Measurements from ENCODE around the gene CLEC4A. TPM values are rescaled to one million over a fixed set of nuclear protein-coding genes. Genes with fewer than 3 reads are reported as not detected.
"Not testable (repeated sequence)": the region's sequence is repeated elsewhere in the genome, so short reads cannot be mapped to it uniquely, and the experiment has no call there.

The CLEC4A gene
- total and polyA plus RNA-seq, 7 donors = 0.49 to 5.5 (median 3.4) TPM

DNA sequence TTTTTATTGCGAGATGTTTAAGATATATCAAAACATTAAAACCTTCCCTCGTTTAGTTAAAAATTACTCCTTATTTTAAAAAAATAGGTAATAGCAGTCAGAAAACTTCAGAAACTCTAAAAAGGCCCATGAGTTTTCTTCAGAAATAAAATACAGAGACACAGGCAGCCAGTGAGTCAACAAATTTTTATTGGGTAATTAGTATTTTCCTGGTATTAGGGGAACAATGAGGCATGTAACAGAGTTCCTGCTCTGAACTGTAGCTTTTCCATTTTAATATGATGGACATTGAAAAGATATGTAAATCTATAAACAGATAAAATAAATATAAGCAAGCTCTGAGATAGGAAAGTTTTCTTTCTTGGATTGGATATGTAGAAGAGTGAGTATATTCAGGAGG, 33.0 kb downstream of the CLEC4A start:
- WGBS, 2 donors = 91 to 92% methylated on average over 2 of the region's 2 CpGs

GRCh38 chr12:8156845-8157244, 33.4 kb downstream of the CLEC4A start, which contains the start of gene ZNF705A:
TSS of gene ZNF705A (plus strand) at chr12:8157015. CDS start at chr12:8172626, 15,611 bp downstream.
- H3K36me3 ChIP-seq = no peaks in the 10 kb centered on the region
- no peak within 1 kb of the TSS for H3K27ac ChIP-seq
- WGBS, 2 donors = 51 to 67% methylated on average over 3 of the region's 3 CpGs
- H3K4me3 ChIP-seq = no peak within 1 kb of the TSS
- intact Hi-C loops (cut with DNase I) = no loop called here
- no peaks in the 10 kb centered on the region for H3K9me3 ChIP-seq
- H3K27me3 ChIP-seq = no peaks in the 10 kb centered on the region
- DNase-seq = no peak
- H3K4me1 ChIP-seq = no peaks in the 10 kb centered on the region
- TF ChIP-seq CTCF (IDR thresholded peaks at IDR 0.05) (no peak), EP300 (IDR thresholded peaks at IDR 0.05) (no peak), POLR2A (IDR thresholded peaks at IDR 0.05) (no peak), POLR2AphosphoS5 (IDR thresholded peaks at IDR 0.05) (no peak)

More for the DNA sequence above, 33.0 kb downstream of the CLEC4A start:
- no peaks in the 10 kb centered on the region for H3K36me3 ChIP-seq
- no peaks in the 10 kb centered on the region for H3K27me3 ChIP-seq
- H3K4me3 ChIP-seq = no peak overlapping the region
- TF ChIP-seq EP300 (IDR thresholded peaks at IDR 0.05) (no peak), POLR2A (IDR thresholded peaks at IDR 0.05) (no peak), CTCF (IDR thresholded peaks at IDR 0.05) (no peak), POLR2AphosphoS5 (IDR thresholded peaks at IDR 0.05) (no peak)
- intact Hi-C loops (cut with DNase I) = no loop called here
- no peaks in the 10 kb centered on the region for H3K9me3 ChIP-seq
- no peak overlapping the region for H3K27ac ChIP-seq
- no peaks in the 10 kb centered on the region for H3K4me1 ChIP-seq
- no peak for DNase-seq

DNA sequence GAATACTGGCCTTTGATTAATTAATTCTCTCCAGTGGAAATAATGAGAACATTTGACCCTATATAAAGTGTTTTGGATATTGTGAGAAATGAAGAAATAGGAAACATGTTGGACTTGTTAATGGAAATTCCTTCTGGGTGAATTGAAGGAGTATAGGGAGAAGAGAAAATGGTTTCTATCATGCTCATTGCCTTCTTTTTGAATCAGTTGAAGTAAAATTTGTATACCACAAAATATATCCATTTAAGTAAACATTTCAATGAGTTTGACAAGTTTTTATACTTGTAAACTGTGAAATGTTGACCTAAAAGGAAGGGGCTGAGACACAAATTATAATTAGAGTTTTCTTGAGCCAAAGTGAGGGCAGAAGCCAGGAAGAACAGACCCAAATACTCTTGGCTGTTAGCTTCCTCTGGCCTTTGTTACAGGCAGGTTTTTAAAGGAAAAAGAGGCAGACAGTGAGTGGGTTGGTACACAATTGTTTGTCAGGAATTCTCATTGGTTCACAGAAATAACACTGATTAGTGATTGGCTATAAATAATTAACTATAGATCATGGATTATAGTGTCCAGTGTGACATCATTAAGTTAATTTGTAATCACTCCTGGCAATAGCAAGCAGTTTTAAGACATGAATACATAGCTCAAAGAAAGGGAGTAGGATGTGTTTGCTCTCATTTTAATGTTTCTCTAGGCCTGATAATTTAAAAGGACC, 34.2 kb downstream of the CLEC4A start:
- Histone ChIP-seq H3K4me1 (no peaks in the 10 kb centered on the region), H3K36me3 (no peaks in the 10 kb centered on the region), H3K9me3 (no peaks in the 10 kb centered on the region), H3K27me3 (no peaks in the 10 kb centered on the region), H3K4me3 (no peak overlapping the region), H3K27ac (no peak overlapping the region)
- no peak for DNase-seq
- TF ChIP-seq POLR2A (IDR thresholded peaks at IDR 0.05) (no peak), EP300 (IDR thresholded peaks at IDR 0.05) (no peak), CTCF (IDR thresholded peaks at IDR 0.05) (no peak), POLR2AphosphoS5 (IDR thresholded peaks at IDR 0.05) (no peak)
- intact Hi-C loops (cut with DNase I) = no loop called here

- H3K27me3 ChIP-seq; H3K36me3 ChIP-seq; H3K9me3 ChIP-seq; intact Hi-C loops (cut with DNase I); DNase-seq; H3K4me3 ChIP-seq; H3K27ac ChIP-seq; H3K4me1 ChIP-seq: not testable (repeated sequence)
- 88 to 94% methylated on average over 2 of the region's 2 CpGs for WGBS, 2 donors
Measured at GRCh38 chr12:8172911-8173310, 49.5 kb downstream of the CLEC4A start.

GRCh38 chr12:8179989-8180585, 56.7 kb downstream of the CLEC4A start:
- WGBS, 2 donors = 0% methylated on average over 41 of the region's 43 CpGs
- peak overlapping the region; percentile 79 to 89 (median 86) for H3K27ac ChIP-seq
- H3K9me3 ChIP-seq; H3K27me3 ChIP-seq; H3K4me1 ChIP-seq; H3K36me3 ChIP-seq; intact Hi-C loops (cut with DNase I): not testable (repeated sequence)
- DNase-seq = peak; percentile 74
- H3K4me3 ChIP-seq = peak overlapping the region; percentile 52 to 73 (median 62)
- TF ChIP-seq POLR2AphosphoS5 (IDR thresholded peaks at IDR 0.05) (peak; percentile 49 to 86 (median 76)), CTCF (IDR thresholded peaks at IDR 0.05) (peak in 3 of 4 experiments; percentile 52 to 76 (median 55))

DNA sequence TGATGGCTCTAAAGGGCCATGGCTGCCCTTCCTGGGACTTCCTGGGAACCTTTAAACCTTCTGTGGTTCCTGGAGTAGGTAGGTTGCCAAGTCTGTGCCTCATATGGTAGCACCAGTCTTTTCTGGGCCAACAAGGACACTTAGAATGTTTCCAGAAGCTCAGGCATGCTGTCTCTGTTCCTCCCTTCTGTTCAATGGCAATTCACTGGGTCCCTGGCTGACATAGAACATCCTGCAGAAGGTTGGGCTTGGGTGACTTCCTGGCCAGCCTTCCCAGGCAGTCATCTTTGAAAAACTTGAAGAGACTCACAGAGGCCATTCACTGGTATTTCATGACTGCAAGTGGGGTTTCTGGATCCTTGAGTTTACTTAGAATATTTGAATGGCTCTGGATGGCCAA, 57.9 kb downstream of the CLEC4A start:
- DNase-seq; H3K9me3 ChIP-seq; H3K4me3 ChIP-seq; intact Hi-C loops (cut with DNase I); H3K27me3 ChIP-seq; H3K36me3 ChIP-seq; H3K4me1 ChIP-seq: not testable (repeated sequence)
- peak overlapping the region; percentile 7 to 52 (median 26) for H3K27ac ChIP-seq

DNA sequence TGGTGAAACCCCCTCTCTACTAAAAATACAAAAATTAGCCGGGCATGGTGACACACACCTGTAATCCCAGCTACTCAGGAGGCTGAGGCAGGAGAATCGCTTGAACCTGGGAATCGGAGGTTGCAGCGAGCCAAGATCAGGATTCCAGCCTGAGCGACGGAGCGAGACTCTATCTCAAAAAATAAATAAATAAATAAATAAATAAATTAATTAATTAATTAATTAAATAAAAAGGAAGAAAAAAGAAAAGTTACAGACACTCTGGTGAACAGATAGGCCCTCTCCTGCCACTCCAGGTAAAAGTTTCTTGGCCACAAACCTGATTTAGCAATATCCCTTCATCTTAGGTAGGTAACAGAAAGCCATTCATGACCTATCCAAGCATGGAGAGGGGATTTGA, 59.5 kb downstream of the CLEC4A start:
- H3K4me3 ChIP-seq; H3K27me3 ChIP-seq; H3K4me1 ChIP-seq; DNase-seq; H3K27ac ChIP-seq; intact Hi-C loops (cut with DNase I); H3K36me3 ChIP-seq; H3K9me3 ChIP-seq: not testable (repeated sequence)
- 95 to 98% methylated on average over 7 of the region's 7 CpGs for WGBS, 2 donors

DNA sequence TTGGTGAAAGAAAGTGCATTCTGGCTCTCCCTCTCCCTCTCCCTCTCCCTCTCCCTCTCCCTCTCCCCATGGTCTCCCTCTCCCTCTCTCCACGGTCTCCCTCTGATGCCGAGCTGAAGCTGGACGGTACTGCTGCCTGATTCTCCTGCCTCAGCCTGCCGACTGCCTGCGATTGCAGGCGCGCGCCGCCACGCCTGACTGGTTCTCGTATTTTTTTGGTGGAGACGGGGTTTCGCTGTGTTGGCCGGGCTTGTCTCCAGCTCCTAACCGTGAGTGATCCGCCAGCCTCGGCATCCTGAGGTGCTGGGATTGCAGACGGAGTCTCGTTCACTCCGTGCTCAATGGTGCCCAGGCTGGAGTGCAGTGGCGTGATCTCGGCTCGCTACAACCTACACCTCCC, 59.9 kb downstream of the CLEC4A start:
- H3K4me1 ChIP-seq; H3K4me3 ChIP-seq; H3K27me3 ChIP-seq; H3K9me3 ChIP-seq; intact Hi-C loops (cut with DNase I); H3K27ac ChIP-seq; DNase-seq; H3K36me3 ChIP-seq: not testable (repeated sequence)
- WGBS, 2 donors = 97 to 98% methylated on average over 21 to 23 of the region's 23 CpGs

All from sigmoid colon (tissue), 7 donors.